GM19397 (cell line): ENCODE data around the gene MAN2B2.

Source experiments
- ATAC-seq: cut with Tn5 transposase; IDR thresholded peaks from one replicate; pipeline ENCODE4 v1.9.1; 2021; ENCODE audit warnings: mild to moderate bottlenecking, moderate library complexity; ENCODE audit not compliant: unreplicated experiment

The MAN2B2 gene

GRCh38 chr4:6566391-6567190, 8.4 kb upstream of the MAN2B2 start:
- no peak for ATAC-seq

- no peak for ATAC-seq
Measured at GRCh38 chr4:6567218-6567617, 7.8 kb upstream of the MAN2B2 start.

GRCh38 chr4:6568148-6568547, 6.8 kb upstream of the MAN2B2 start:
- no peak for ATAC-seq

GRCh38 chr4:6568689-6569332, 6.2 kb upstream of the MAN2B2 start:
- no peak for ATAC-seq

GRCh38 chr4:6571608-6572007, 3.4 kb upstream of the MAN2B2 start:
- ATAC-seq = no peak

- ATAC-seq = no peak
Measured at GRCh38 chr4:6573551-6573950, 1.4 kb upstream of the MAN2B2 start.

- ATAC-seq = no peak
Measured at GRCh38 chr4:6573986-6574746, 823 bp upstream of the MAN2B2 start.

- no peak for ATAC-seq
Measured at GRCh38 chr4:6575503-6576240, 683 bp downstream of the MAN2B2 start.

GRCh38 chr4:6576512-6576911, 1.5 kb downstream of the MAN2B2 start:
- no peak for ATAC-seq

- no peak for ATAC-seq
Measured at GRCh38 chr4:6576932-6577331, 1.9 kb downstream of the MAN2B2 start.

GRCh38 chr4:6577409-6577808, 2.4 kb downstream of the MAN2B2 start:
- ATAC-seq = no peak

GRCh38 chr4:6578221-6578620, 3.2 kb downstream of the MAN2B2 start:
- no peak for ATAC-seq

- ATAC-seq = no peak
Measured at GRCh38 chr4:6580353-6580752, 5.4 kb downstream of the MAN2B2 start.

GRCh38 chr4:6581566-6582121, 6.7 kb downstream of the MAN2B2 start:
- ATAC-seq = no peak

- no peak for ATAC-seq
Measured at GRCh38 chr4:6582889-6583490, 8.0 kb downstream of the MAN2B2 start.

- ATAC-seq = no peak
Measured at GRCh38 chr4:6584865-6585264, 9.9 kb downstream of the MAN2B2 start.

- ATAC-seq = no peak
Measured at GRCh38 chr4:6586715-6587325, 11.8 kb downstream of the MAN2B2 start.

GRCh38 chr4:6589444-6589843, 14.5 kb downstream of the MAN2B2 start:
- no peak for ATAC-seq

- ATAC-seq = no peak
Measured at GRCh38 chr4:6591313-6591712, 16.3 kb downstream of the MAN2B2 start.

- no peak for ATAC-seq
Measured at GRCh38 chr4:6591781-6592180, 16.8 kb downstream of the MAN2B2 start.
